NCI-H82 treated with DMSO at 0.1 percent for 48 hours (cell line): Measurements from ENCODE around the gene TBC1D2B.
"Not testable (repeated sequence)": the region's sequence is repeated elsewhere in the genome, so short reads cannot be mapped to it uniquely, and the experiment has no call there.

Experiments
- DNase-seq: peaks from one replicate; lab custom pipeline; 2025; ENCODE audit not compliant: unreplicated experiment; lab: John Stamatoyannopoulos, UW

TBC1D2B gene

DNA sequence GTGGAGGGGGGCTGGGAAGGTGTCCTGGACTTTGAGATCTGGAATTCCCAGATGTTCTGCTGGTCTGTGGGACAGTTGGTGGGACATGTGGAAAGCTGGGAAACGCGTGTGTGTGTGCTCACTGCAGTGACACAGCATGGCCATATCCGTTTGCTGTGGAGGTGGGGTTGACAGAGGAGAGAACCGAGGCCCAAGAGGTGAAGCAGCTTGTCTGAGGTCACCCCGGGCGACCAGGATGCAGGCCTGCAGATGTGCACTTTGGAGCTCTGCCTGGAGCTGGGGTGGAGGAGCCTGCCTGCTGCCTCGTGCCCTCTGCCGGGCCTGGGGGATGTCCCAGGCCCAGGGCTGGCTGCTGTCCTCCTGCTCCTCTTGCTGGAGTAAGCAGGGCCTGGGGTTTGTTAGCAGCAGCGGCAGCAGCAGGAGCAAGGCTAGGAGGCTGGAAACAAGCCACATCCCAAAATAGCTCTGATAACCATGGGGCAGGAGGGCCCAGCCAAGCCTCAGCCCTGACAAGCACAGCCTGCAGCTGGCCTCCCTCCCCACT, 85.8 kb downstream of the TBC1D2B start:
- not testable (repeated sequence) for DNase-seq

DNA sequence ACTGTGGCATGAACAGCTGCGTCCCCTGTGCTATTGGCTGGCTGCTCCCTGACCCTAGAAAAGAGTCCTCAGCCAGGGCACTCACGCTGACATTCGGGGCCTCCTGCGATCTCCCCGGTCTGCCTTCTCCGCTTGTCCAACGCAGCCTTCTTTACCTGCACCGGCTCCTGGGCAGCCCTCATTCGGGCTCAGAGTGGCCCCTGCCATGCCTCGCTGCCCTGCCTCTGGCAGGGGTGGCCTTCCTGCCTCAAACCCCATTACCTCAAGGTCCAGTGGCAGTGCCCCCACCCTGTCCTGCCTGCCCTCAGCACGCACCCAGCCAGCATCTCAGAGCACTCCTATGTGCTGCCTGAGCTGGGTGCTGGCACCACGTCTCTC, 86.5 kb downstream of the TBC1D2B start:
- no peak for DNase-seq

DNA sequence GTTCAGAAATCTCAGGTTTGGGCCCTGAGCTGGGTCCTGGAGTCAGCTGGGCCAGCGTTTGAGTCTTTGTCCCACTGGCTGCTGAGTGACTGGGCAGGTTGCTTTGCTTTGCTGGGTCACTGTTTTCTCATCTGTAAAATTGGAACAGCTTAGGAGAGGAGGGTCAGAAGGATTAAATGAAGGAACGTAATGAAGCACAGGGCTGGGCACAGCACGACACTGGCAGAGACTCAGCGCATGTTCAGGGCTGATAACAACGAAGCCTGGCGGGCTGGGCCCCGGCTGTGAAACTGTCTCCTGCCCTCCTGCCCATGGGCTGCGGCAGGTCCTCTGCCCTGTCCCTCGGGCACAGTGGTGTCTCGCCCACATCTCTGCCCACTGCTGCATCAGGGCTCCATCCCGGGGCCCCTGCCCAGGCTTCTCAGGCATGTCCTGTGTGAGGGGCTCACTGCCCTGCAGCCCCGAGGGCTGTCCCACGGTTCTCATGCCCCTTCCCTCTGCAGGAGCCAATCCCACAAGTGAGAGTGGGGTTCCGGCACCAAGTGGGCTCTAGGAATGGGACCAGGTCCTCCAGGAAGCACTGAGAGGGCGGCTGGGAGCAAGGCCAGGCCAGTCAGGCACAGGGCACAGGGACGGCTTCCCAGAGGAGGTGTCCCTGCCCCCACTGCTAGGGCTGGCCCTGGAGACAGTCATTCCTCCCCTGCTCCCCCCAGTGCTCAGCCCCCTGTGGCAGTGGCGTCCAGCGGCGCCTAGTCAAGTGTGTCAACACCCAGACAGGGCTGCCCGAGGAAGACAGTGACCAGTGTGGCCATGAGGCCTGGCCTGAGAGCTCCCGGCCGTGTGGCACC, 88.0 kb downstream of the TBC1D2B start:
- no peak for DNase-seq

DNA sequence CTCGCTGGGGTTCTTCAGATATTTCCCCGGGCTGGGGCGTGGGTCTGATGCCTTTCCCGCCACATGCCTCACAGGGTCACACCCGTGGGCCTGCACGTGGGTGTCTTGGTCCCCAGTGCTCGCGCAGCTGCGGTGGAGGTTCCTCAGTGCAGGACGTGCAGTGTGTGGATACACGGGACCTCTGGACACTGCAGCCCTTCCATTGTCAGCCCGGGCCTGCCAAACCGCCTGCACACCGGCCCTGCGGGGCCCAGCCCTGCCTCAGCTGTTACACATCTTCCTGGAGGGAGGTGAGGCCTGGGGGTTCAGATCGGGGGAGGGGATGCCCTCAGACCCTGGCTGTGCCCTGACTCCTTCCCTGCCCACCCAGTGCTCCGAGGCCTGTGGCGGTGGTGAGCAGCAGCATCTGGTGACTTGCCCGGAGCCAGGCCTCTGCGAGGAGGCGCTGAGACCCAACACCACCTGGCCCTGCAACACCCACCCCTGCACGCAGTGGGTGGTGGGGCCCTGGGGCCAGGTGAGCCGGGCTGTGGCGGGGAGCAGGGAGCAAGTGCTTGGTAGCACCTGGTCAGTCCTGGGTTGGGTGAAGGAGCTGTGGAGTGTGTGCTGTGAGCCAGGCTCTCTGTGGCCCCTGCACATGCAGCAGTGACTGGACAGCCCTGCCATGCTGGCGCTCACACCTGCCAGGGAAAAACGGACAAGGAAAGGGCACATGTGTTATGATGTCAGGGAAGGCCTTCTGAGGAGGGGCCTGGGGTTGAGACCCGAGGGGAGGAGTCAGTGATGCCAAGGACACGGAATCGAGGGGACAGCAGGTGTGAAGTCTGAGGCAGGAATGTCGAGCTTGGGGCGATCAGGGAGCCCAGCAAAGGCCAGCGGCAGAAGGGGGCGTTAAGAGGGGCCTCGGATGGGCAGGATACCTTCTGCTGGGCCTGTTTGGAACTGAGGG, 88.9 kb downstream of the TBC1D2B start:
- no peak for DNase-seq

DNA sequence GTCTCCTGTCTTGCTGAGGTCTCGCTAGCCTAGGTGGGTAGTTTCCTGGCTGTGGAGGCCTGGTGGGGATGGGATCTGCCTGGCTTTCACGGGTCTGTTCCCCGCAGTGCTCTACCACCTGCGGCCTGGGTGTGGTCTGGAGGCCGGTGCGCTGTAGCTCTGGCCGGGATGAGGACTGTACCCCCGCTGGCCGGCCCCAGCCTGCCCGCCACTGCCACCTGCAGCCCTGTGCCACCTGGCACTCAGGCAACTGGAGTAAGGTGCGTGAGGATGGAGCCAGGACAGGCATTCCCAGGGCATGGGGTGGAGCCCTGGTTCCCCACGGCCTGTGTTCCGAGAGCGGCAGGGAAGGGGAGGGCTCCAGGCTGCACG, 89.8 kb downstream of the TBC1D2B start:
- not testable (repeated sequence) for DNase-seq

DNA sequence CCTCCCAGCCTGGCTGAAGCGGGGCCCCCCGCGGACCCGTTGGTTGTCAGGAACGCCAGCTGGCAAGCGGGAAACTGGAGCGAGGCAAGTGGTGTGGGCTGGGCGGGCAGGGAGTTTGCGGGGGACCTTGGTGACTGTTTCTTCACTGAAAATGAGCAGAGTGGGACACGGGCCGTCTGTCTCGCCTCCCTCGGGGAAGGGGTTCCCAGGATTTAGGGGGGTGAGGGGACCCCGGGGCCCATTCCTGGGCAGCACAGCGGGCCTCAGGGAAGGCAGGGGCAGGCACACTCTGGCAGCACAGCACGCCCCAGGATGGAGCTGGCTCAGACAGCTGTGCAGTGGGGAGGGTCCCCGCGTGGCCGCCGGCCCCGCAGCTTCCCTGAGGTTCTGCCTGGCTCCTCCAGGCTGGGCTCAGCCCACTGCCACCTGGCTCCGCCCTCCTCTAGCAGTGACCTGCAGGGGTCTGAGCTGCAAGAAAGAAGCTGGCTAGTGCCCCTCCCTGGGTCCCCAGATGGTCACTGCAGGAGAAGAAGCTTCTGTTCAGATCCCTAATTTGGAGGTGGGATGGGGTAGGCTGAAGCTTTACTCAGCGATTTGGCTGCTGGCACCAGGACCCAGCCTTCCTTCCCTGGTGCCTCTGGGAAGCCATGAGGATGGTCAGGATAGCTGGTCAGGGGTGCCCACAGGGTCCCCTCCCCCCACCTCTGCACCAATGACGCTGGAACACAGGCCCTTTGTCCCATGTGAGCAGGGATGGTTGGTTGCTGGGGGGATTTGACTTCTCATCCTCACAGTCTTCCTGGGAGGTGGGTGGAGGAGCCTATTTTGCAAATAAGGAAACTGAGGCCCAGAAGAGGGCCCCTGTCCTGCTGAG, 90.4 kb downstream of the TBC1D2B start:
- DNase-seq = no peak

DNA sequence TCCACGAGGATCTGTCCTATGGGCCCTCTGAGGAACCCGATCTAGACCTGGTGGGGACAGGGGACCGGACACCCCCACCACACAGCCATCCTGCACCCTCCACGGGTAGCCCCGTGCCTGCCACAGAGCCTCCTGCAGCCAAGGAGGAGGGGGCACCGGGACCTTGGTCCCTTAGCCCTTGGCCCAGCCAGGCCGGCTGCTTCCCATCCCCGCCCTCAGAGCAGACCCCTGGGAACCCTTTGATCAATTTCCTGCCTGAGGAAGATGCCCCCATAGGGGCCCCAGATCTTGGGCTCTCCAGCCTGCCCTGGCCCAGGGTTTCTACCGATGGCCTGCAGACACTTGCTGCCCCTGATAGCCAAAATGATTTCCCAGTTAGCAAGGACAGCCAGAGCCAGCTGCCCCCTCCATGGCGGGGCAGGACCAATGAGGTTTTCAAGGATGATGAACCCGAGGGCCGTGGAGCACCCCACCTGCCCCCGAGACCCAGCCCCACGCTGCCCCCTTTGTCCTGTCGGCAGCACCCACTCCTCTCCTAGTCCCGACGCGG, 91.5 kb downstream of the TBC1D2B start:
- DNase-seq = no peak

DNA sequence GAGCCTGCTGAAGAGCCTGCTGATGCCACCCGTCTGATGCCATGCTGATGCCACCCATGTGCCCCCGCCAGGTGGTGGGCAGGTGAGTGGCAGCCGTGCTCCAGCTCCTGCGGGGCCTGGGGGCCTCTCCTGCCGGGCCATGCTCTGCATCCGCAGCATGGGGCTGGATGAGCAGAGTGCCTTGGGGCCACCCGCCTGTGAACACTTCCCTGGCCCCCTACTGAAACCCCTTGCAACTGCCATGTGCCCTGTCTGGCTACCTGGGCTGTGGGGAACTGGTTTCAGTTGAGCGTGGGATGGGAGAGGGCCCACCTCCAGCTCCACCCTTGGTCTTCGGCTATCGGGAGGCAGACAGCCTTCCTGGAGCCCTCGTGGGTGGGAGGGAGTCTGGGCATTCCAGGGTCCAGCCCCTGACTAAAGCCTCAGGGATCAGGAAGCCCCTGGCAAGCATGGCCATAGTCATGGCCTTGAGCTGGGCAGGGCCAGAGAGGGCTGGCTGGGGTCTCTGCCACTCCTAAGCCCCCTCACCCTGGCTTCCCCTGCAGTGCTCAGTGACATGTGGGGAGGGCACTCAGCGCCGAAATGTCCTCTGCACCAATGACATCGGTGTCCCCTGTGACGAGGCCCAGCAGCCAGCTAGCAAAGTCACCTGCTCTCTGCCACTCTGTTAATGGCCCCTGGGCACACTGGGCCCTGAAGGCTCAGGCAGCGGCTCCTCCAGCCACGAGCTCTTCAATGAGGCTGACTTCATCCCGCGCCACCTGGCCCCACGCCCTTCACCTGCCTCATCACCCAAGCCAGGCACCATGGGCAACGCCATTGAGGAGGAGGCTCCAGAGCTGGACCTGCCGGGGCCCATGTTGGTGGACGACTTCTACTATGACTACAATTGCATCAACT, 92.2 kb downstream of the TBC1D2B start:
- DNase-seq = no peak

DNA sequence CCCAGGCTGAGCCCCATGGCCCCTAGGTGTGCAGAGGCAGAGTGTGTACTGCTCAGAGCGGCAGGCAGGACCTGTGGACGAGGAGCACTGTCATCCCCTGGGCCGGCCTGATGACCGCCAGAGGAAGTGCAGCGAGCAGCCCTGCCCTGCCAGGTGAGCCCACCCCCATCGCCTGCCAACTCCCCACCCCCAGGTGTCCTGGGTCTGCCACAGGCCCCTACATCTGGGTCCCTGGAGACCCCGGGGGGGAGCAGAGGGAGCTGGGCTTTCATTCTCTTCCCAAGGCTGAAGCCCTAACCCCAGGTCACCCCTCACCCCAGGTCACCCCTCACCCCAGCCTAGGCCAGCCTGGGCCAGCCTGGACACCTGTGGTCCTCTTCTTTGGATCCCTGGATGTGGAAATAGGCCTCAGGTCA, 93.1 kb downstream of the TBC1D2B start:
- DNase-seq = no peak

DNA sequence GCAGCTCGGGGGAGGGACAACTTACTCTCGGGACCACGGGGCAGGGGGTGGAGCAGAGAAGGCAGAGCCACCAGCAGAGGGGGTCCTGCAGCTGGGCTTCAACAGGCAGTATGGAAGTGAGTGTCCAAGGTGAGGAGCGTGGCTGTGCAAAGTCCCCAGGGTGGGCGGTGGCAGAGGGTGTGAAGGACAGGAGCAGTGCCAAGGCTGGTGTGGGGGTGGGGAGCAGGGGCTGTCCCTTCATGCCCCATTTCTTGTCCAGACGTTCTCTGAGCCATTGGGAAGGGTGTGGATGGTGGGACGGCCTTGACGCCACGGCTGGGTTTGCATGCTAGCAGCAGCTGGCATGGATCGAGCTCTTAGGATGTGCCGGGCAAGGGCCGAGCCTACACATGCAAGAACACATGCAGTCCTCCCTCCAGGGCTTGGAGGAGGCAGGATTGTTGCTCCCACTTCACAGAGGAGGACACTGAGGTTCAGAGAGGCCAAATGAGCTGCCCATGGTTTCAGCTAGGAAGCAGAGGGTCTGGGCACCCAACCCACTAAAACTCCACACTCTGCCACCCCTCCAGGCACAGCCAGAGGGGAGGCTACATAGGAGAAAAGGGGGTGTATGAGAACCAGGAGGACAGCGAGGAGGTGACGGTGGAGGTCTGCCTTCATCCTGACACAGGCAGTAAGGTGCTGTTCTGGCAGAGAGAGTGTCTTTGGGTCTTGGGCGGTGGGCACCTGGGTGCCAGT, 93.6 kb downstream of the TBC1D2B start:
- DNase-seq = no peak

DNA sequence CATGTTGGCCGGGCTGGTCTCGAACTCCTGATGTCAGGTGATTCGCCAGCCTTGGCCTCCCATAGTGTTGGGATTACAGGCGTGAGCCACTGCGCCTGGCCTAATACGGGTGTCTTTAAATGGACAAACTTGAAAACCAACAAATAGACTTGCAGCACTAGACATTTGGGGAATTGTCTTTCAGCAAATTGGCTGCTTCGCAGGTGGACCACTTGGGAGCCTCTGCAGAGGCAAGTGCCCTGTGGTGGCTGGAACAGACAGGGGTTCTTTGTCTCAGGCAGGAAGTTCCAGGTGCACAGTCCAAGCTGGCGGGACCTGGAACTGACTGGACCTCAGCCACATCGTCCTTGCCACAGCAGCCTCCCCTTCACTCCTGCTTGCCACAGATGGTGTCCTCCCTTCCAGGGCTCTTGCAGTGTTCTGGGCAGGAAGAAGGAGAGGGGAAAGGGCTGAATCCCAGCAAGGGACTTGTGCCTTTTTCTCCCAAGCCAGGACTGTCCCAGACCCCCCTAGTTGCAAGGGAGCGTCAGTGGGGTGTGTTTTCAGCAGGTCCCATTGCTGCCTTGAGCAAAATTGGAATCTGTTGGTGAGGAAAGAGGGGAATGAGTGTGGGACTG, 94.3 kb downstream of the TBC1D2B start:
- no peak for DNase-seq

DNA sequence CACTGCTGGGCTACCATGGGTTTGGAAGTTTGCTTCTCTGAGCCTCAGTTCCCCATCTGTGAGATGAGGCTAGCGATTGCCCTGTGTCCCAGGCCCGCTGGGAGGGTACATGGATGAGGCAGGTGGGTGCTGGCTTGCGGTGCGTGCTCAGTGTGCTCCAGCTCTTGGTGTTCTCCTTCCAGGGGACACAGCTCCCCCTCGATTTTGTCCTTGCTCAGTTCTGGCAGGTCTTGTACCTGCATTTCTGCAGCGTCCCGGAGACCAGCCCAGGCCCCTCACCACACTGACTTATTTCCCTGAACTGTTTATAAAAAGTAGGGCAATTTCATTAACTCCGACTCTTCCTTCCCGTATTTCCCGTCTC, 95.4 kb downstream of the TBC1D2B start:
- no peak for DNase-seq

DNA sequence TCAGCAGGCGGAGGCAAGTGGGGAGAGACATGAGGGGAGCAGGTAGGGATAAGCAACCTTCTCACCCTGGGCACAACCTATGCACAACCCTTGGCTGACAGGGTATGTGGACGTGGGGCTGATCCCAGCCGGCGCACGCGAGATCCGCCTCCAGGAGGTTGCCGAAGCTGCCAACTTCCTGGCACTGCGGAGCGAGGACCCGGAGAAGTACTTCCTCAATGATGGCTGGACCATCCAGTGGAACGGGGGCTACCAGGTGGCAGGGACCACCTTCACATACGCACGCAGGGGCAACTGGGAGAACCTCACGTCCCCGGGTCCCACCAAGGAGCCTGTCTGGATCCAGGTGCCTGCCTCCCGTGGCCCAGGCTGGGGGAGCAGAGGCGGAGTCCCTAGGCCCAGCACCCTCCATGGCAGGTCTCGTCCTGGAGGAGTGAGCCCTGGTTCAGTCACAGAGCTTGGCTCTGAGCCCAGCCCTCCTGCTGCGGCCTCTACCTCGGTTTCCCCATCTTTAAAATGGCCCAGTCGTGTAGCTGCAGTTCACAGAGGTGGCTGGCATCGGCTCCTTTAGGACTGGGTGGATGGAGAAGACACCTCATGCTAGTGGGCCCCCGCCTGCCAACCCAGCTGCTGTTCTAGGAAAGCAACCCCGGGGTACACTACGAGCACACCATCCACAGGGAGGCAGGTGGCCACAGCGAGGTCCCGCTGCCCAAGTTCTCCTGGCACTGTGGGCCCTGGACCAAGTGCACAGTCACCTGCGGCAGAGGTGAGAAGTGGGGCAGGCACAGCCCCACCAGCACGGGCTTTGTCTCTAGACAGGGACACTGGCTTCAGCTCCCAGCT, 96.0 kb downstream of the TBC1D2B start:
- DNase-seq = no peak

DNA sequence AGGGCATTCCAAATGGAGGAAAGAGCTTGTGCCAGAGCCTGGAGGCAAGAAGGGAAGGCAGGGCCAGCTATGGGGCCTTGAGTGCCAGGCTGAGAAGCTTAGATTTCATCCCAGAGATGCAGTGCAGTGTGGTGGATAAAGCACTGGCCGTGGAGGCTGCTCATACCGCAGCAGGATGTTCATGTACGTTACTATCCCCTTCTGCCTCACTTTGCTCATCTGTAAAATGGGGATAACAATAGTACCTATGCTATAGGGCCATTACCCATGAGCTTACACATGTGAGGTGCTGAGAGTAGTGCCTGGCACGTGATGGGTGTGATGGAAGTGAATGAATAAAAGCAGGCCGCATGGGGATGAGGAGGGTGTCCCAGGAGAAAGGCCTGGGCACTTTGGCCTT, 96.8 kb downstream of the TBC1D2B start:
- not testable (repeated sequence) for DNase-seq

DNA sequence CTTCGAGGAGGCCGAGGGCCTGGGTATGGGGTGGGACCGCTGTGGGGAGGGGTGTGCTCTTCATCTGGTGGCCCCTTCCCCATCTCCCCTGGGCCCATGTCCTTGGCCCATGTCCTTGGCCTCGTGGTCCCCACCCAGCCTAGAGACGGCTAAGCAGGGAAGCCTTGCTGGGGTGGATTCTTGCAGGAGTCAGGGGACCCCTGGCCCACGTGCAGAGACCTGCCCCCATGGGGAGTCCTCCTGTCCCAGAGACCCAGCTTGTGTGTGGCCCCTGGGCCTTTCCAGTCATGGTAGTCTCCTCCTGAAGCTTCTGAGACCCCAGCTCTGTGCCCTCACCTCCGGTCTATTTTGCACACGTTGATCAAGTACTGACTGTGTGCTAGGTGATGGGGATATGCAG, 97.4 kb downstream of the TBC1D2B start:
- no peak for DNase-seq

DNA sequence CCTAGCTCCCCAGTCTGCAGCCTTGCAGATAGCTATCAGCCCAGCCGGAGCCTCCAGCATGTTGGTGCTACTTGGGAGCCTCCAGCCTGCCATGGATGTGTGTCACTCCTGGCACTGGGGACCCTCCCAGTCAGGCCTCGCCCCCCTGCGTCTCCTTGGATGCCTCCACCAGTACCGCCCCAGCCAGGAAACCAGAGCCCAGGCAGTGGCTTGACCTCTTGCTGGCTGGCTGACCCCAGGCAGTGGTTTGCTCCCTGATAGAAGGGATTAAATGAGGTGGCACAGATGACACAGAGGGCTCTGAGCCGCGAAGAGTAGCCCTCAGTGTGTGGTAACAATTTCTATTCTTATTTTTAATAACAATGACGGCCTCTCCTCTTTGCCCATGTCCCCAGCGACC, 98.4 kb downstream of the TBC1D2B start:
- DNase-seq = not testable (repeated sequence)

DNA sequence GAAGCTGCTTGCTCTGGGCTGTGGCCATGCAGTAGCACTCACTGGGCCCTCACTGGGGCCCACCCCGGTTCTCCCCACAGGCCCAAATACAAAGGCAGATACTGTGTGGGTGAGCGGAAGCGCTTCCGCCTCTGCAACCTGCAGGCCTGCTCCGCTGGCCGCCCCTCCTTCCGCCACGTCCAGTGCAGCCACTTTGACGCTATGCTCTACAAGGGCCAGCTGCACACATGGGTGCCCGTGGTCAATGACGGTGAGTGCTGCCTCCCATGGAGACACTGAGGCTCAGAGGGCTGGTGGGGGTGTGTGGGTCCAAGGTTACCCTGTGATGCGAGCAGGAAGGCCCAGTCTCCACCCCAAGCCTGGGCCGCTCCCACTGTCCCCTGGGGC, 98.8 kb downstream of the TBC1D2B start:
- not testable (repeated sequence) for DNase-seq
